PC-3 (cell line): ENCODE data around the gene KLF5.

ENCODE experiments used
- EZH2 ChIP-seq: fragments of 300-600 bp; sonication (generic); IDR thresholded peaks from one replicate; pipeline ENCODE4 v1.6.1; 2017; ENCODE audit warnings: antibody characterized with exemption, mild to moderate bottlenecking, low read length; ENCODE audit not compliant: unreplicated experiment
- EZH2phosphoT487 ChIP-seq: fragments of 300-600 bp; sonication (generic); IDR thresholded peaks from 2 replicates; pipeline ENCODE4 v1.6.1; 2018; ENCODE audit warnings: mild to moderate bottlenecking, antibody characterized with exemption, low read length, borderline replicate concordance
- TF ChIP-seq, protein P1 (sequence below): fragments of 300-600 bp; sonication (generic); conservative IDR thresholded peaks from 2 replicates; pipeline ENCODE4 v1.5.1; 2017; ENCODE audit warnings: antibody characterized with exemption, low read depth, mild to moderate bottlenecking, low read length

DNA sequence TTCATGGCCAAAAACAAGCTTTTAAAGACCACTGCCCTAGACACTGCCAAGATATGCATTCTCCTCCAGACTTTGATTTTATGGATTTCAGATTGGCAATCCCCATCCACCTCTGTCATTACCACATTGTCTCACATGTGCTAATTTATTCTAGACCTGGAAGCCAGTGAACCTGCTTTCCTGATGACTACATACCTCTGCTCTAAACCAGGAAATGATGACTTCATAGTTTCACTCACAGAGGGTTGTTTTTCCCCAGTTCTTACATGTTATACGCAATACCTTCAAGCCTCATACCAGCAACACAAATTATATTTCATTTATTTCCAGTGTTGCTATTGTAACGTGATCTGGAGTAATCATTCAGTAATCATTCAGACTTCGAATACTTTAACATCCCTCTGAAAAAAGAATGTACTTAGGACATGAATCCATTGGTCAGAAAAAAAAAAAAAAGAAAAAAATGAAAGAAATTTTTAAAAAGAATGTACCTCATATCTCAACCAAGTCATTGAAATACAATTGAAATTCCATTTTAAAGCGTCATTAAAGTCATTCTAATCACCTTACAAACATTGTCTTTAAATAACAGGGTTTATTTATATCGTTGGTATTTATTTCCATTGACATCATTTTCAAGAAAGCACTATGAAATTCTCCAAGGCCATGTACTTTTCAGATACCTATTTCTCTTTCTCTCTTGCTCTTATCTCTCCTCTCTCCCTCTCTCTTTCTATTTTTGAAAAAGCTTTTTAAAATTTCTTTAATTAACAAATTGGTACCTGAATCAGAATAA is 33.4 kb upstream of the KLF5 start:
- TF ChIP-seq, protein P1, sequence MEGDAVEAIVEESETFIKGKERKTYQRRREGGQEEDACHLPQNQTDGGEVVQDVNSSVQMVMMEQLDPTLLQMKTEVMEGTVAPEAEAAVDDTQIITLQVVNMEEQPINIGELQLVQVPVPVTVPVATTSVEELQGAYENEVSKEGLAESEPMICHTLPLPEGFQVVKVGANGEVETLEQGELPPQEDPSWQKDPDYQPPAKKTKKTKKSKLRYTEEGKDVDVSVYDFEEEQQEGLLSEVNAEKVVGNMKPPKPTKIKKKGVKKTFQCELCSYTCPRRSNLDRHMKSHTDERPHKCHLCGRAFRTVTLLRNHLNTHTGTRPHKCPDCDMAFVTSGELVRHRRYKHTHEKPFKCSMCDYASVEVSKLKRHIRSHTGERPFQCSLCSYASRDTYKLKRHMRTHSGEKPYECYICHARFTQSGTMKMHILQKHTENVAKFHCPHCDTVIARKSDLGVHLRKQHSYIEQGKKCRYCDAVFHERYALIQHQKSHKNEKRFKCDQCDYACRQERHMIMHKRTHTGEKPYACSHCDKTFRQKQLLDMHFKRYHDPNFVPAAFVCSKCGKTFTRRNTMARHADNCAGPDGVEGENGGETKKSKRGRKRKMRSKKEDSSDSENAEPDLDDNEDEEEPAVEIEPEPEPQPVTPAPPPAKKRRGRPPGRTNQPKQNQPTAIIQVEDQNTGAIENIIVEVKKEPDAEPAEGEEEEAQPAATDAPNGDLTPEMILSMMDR: no peak
- TF ChIP-seq EZH2phosphoT487 (no peak), EZH2 (no peak)
